ENCODE data around the gene RPS23. TPM values are rescaled to one million over a fixed set of nuclear protein-coding genes. Genes with fewer than 3 reads are reported as not detected.

RPS23 gene
- total RNA-seq, 1 experiment from 2014 or later, result 2,589 TPM

- ATAC-seq (no peak), DNase-seq (ENCODE audit: low spot score) (no peak)
- ChIA-PET CTCF (no interaction called here), POLR2A (no interaction called here)
- no peak overlapping the region for H3K4me3 Mint-ChIP-seq
- TF ChIP-seq RELA (CRISPR knock-in tag; IDR thresholded peaks at IDR 0.05; ENCODE audit: borderline replicate concordance) (no peak), NFYB (CRISPR knock-in tag; conservative IDR thresholded peaks at IDR 0.05; ENCODE audit: low read depth) (no peak), NR2C2 (CRISPR knock-in tag; IDR thresholded peaks at IDR 0.05) (no peak), E2F1 (CRISPR knock-in tag; IDR thresholded peaks at IDR 0.05) (no peak), JAZF1 (CRISPR knock-in tag; IDR thresholded peaks at IDR 0.05) (no peak), ZSCAN18 (CRISPR knock-in tag; IDR thresholded peaks at IDR 0.05) (no peak), ATF3 (CRISPR knock-in tag; conservative IDR thresholded peaks at IDR 0.05) (no peak), ZNF671 (CRISPR knock-in tag; IDR thresholded peaks at IDR 0.05) (no peak), JUN (CRISPR knock-in tag; IDR thresholded peaks at IDR 0.05) (no peak), ZBTB21 (CRISPR knock-in tag; IDR thresholded peaks at IDR 0.05; ENCODE audit: borderline replicate concordance) (no peak), PRDM15 (CRISPR knock-in tag; IDR thresholded peaks at IDR 0.05) (no peak), ZNF219 (CRISPR knock-in tag; IDR thresholded peaks at IDR 0.05; ENCODE audit: borderline replicate concordance) (no peak), TEAD4 (CRISPR knock-in tag; IDR thresholded peaks at IDR 0.05) (no peak)
- peaks cover 18% of the 10 kb centered on the region for H3K36me3 Mint-ChIP-seq
- no peak overlapping the region for H3K27ac Mint-ChIP-seq
- peaks cover 42% of the 10 kb centered on the region for H3K9me3 Mint-ChIP-seq
- H3K27me3 Mint-ChIP-seq (ENCODE audit: low read depth), result peaks cover 3% of the 10 kb centered on the region; the same call in 1 of the 2 replicates
- 0 out of 2 replicates have a peak, but pooled peaks cover 1% of the 10 kb centered on the region for H3K4me1 Mint-ChIP-seq
Measured at GRCh38 chr5:82325996-82326395, 47.8 kb upstream of the RPS23 start.

- Mint-ChIP-seq H3K27ac (no peak overlapping the region), H3K27me3 (ENCODE audit: low read depth) (peaks cover 3% of the 10 kb centered on the region; the same call in 1 of the 2 replicates), H3K36me3 (peaks cover 16% of the 10 kb centered on the region), H3K4me3 (no peak overlapping the region), H3K9me3 (peaks cover 38% of the 10 kb centered on the region), H3K4me1 (no peaks in the 10 kb centered on the region)
- ATAC-seq (no peak), DNase-seq (ENCODE audit: low spot score) (no peak)
- POLR2A ChIA-PET, result no interaction called here
- CTCF ChIA-PET, result interaction anchor here (1.3 kb wide), 1 partner anchor 13 kb away, joined by 3 read pairs; no protein-coding TSS in a partner anchor
- TF ChIP-seq GABPB1 (CRISPR knock-in tag; IDR thresholded peaks at IDR 0.05) (no peak), ZNF423 (CRISPR knock-in tag; IDR thresholded peaks at IDR 0.05) (no peak), ARID4B (CRISPR knock-in tag; IDR thresholded peaks at IDR 0.05; ENCODE audit: borderline replicate concordance) (no peak), TCF7 (CRISPR knock-in tag; IDR thresholded peaks at IDR 0.05; ENCODE audit: low read depth) (no peak), MAX (CRISPR knock-in tag; IDR thresholded peaks at IDR 0.05) (no peak), ZNF219 (CRISPR knock-in tag; IDR thresholded peaks at IDR 0.05; ENCODE audit: borderline replicate concordance) (no peak), EMX1 (CRISPR knock-in tag; IDR thresholded peaks at IDR 0.05) (no peak), KAT7 (CRISPR knock-in tag; IDR thresholded peaks at IDR 0.05; ENCODE audit: borderline replicate concordance) (no peak), CDX4 (CRISPR knock-in tag; IDR thresholded peaks at IDR 0.05; ENCODE audit: borderline replicate concordance) (no peak), ZNF416 (CRISPR knock-in tag; IDR thresholded peaks at IDR 0.05) (no peak), GTF2I (CRISPR knock-in tag; conservative IDR thresholded peaks at IDR 0.05) (no peak)
Measured at GRCh38 chr5:82325155-82325554, 47.0 kb upstream of the RPS23 start.

Data from WTC11 (cell line).